ENCODE results near the gene HNRNPA0. TPM values are rescaled to one million over a fixed set of nuclear protein-coding genes. Genes with fewer than 3 reads are reported as not detected.

Gene HNRNPA0
- total and polyA plus RNA-seq, 3 experiments from 2014 or later: 20.1 to 45.9 (median 42.7) TPM

DNA sequence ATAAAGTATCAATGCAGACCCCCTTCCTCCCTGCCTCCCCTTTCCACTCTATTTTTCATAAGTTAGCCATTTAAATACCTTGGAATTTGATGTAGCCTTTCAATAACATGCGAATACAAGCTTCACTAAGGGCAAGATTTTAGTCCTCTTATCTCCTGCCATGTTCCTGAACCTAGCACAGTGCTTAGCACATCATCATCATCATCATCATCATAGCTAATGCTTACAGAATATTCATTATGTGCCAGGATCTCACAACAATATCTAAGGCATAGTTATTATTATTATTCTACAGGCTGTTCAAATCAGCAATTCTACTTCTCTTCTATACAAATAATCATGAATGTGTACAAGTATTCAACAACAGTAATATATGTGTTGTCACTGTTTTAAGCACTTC, 38.7 kb downstream of the HNRNPA0 start:
- H3K4me3 ChIP-seq (ENCODE audit: low read length): no peak overlapping the region
- POLR2A ChIA-PET: no interaction called here
- H3K9me3 ChIP-seq (ENCODE audit: low read length): no peaks in the 10 kb centered on the region
- H3K27ac ChIP-seq (ENCODE audit: low read depth, low read length): no peak overlapping the region
- Mint-ChIP-seq H3K9me3 (peaks cover 2 to 15% (median 10%) of the 10 kb centered on the region in 5 donors), H3K4me1 (no peaks in the 10 kb centered on the region), H3K27ac (peak overlapping the region in 2 of 8 donors; percentile 25 to 69), H3K4me3 (no peak overlapping the region), H3K36me3 (peaks cover 27 to 39% (median 38%) of the 10 kb centered on the region in 3 donors), H3K27me3 (peaks cover 0 to 4% of the 10 kb centered on the region in 2 donors)
- H3K36me3 ChIP-seq (ENCODE audit: insufficient read depth, low read length): no peaks in the 10 kb centered on the region
- DNase-seq: no peak
- no peaks in the 10 kb centered on the region for H3K4me1 ChIP-seq (ENCODE audit: insufficient read depth, low read length)
- CTCF ChIA-PET: interaction anchor here (0.9 kb wide), 1 partner anchor 27 kb away, joined by 4 read pairs; no protein-coding TSS in a partner anchor
- H3K27me3 ChIP-seq (ENCODE audit: insufficient read depth, low read length, poor library complexity, severe bottlenecking): no peaks in the 10 kb centered on the region

GRCh38 chr5:137714946-137715345, 39.2 kb downstream of the HNRNPA0 start:
- H3K4me3 Mint-ChIP-seq: no peak overlapping the region
- H3K27me3 ChIP-seq (ENCODE audit: insufficient read depth, low read length, poor library complexity, severe bottlenecking): no peaks in the 10 kb centered on the region
- no peaks in the 10 kb centered on the region for H3K36me3 ChIP-seq (ENCODE audit: insufficient read depth, low read length)
- DNase-seq: no peak
- no peaks in the 10 kb centered on the region for H3K4me1 ChIP-seq (ENCODE audit: insufficient read depth, low read length)
- no peak overlapping the region for H3K27ac ChIP-seq (ENCODE audit: low read depth, low read length)
- H3K36me3 Mint-ChIP-seq: peaks cover 27 to 39% (median 35%) of the 10 kb centered on the region in 3 donors
- peaks cover 2 to 15% (median 10%) of the 10 kb centered on the region in 5 donors for H3K9me3 Mint-ChIP-seq
- CTCF ChIA-PET: interaction anchor here (0.9 kb wide), 1 partner anchor 28 kb away, joined by 4 read pairs; no protein-coding TSS in a partner anchor
- H3K4me1 Mint-ChIP-seq: no peaks in the 10 kb centered on the region
- no peak overlapping the region for H3K4me3 ChIP-seq (ENCODE audit: low read length)
- H3K27me3 Mint-ChIP-seq: peaks cover 0 to 4% of the 10 kb centered on the region in 2 donors
- H3K9me3 ChIP-seq (ENCODE audit: low read length): no peaks in the 10 kb centered on the region
- POLR2A ChIA-PET: no interaction called here
- no peak overlapping the region for H3K27ac Mint-ChIP-seq

GRCh38 chr5:137714494-137714893, 39.7 kb downstream of the HNRNPA0 start:
- H3K36me3 Mint-ChIP-seq: peaks cover 27 to 39% (median 35%) of the 10 kb centered on the region in 3 donors
- no peaks in the 10 kb centered on the region for H3K4me1 Mint-ChIP-seq
- no peaks in the 10 kb centered on the region for H3K36me3 ChIP-seq (ENCODE audit: insufficient read depth, low read length)
- POLR2A ChIA-PET: interaction anchor here (0.5 kb wide), 1 partner anchor 37 kb away, joined by 3 read pairs; no protein-coding TSS in a partner anchor
- H3K4me3 Mint-ChIP-seq: no peak overlapping the region
- no peak overlapping the region for H3K4me3 ChIP-seq (ENCODE audit: low read length)
- no peak overlapping the region for H3K27ac Mint-ChIP-seq
- H3K27me3 Mint-ChIP-seq: peaks cover 0 to 4% of the 10 kb centered on the region in 2 donors
- CTCF ChIA-PET: interaction anchor here (0.9 kb wide), 1 partner anchor 28 kb away, joined by 4 read pairs; no protein-coding TSS in a partner anchor
- no peaks in the 10 kb centered on the region for H3K9me3 ChIP-seq (ENCODE audit: low read length)
- H3K9me3 Mint-ChIP-seq: peaks cover 2 to 15% (median 10%) of the 10 kb centered on the region in 5 donors
- H3K27ac ChIP-seq (ENCODE audit: low read depth, low read length): no peak overlapping the region
- no peaks in the 10 kb centered on the region for H3K27me3 ChIP-seq (ENCODE audit: insufficient read depth, low read length, poor library complexity, severe bottlenecking)
- DNase-seq: no peak
- no peaks in the 10 kb centered on the region for H3K4me1 ChIP-seq (ENCODE audit: insufficient read depth, low read length)

- Mint-ChIP-seq H3K27me3 (peaks cover 0 to 4% of the 10 kb centered on the region in 2 donors), H3K27ac (no peak overlapping the region), H3K9me3 (peaks cover 2 to 15% (median 10%) of the 10 kb centered on the region in 5 donors), H3K4me1 (no peaks in the 10 kb centered on the region), H3K36me3 (peaks cover 33 to 45% (median 43%) of the 10 kb centered on the region in 3 donors), H3K4me3 (no peak overlapping the region)
- Histone ChIP-seq H3K27ac (ENCODE audit: low read depth, low read length) (no peak overlapping the region), H3K9me3 (ENCODE audit: low read length) (no peaks in the 10 kb centered on the region), H3K27me3 (ENCODE audit: insufficient read depth, low read length, poor library complexity, severe bottlenecking) (no peaks in the 10 kb centered on the region), H3K4me1 (ENCODE audit: insufficient read depth, low read length) (no peaks in the 10 kb centered on the region), H3K4me3 (ENCODE audit: low read length) (no peak overlapping the region), H3K36me3 (ENCODE audit: insufficient read depth, low read length) (no peaks in the 10 kb centered on the region)
- CTCF ChIA-PET: interaction anchor here (1.5 to 1.7 kb wide), 2 partner anchors 31 to 52 kb away, joined by 3 to 4 read pairs; no protein-coding TSS in a partner anchor
- POLR2A ChIA-PET: interaction anchor here (0.6 kb wide), 1 partner anchor 1370 kb away, joined by 5 read pairs; no protein-coding TSS in a partner anchor
- no peak for DNase-seq
These were observed 42.0 kb downstream of the HNRNPA0 start for GRCh38 chr5:137712139-137712667.

DNA sequence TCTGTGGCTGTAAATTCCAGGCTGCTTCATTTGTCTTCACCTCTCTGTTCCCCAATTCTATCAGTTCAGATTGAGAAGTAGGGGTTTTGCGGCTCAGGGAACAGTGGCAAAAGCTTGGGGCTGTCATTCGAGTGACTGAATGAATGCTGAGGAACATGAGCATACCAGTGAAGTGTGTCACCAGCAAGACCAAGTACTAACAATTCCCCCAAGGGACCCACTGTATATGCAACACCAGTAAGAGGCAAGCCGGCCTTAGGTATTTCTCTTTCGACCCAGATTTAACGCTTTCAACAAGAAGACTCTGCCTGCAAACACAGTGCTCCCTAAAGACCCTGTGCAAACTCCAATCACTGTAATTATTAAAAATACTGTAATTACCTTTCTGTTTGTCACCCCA, 44.1 kb downstream of the HNRNPA0 start:
- Mint-ChIP-seq H3K4me1 (no peaks in the 10 kb centered on the region), H3K9me3 (peaks cover 2 to 15% (median 10%) of the 10 kb centered on the region in 5 donors), H3K27me3 (peaks cover 0 to 4% of the 10 kb centered on the region in 2 donors), H3K4me3 (no peak overlapping the region), H3K27ac (no peak overlapping the region), H3K36me3 (peaks cover 29 to 51% (median 34%) of the 10 kb centered on the region in 3 donors)
- Histone ChIP-seq H3K9me3 (ENCODE audit: low read length) (no peaks in the 10 kb centered on the region), H3K27me3 (ENCODE audit: insufficient read depth, low read length, poor library complexity, severe bottlenecking) (no peaks in the 10 kb centered on the region), H3K4me3 (ENCODE audit: low read length) (no peak overlapping the region), H3K36me3 (ENCODE audit: insufficient read depth, low read length) (no peaks in the 10 kb centered on the region), H3K27ac (ENCODE audit: low read depth, low read length) (no peak overlapping the region), H3K4me1 (ENCODE audit: insufficient read depth, low read length) (no peaks in the 10 kb centered on the region)
- ChIA-PET CTCF (interaction anchor here (1.0 kb wide), 1 partner anchor 32 kb away, joined by 4 read pairs; no protein-coding TSS in a partner anchor), POLR2A (no interaction called here)
- no peak for DNase-seq

DNA sequence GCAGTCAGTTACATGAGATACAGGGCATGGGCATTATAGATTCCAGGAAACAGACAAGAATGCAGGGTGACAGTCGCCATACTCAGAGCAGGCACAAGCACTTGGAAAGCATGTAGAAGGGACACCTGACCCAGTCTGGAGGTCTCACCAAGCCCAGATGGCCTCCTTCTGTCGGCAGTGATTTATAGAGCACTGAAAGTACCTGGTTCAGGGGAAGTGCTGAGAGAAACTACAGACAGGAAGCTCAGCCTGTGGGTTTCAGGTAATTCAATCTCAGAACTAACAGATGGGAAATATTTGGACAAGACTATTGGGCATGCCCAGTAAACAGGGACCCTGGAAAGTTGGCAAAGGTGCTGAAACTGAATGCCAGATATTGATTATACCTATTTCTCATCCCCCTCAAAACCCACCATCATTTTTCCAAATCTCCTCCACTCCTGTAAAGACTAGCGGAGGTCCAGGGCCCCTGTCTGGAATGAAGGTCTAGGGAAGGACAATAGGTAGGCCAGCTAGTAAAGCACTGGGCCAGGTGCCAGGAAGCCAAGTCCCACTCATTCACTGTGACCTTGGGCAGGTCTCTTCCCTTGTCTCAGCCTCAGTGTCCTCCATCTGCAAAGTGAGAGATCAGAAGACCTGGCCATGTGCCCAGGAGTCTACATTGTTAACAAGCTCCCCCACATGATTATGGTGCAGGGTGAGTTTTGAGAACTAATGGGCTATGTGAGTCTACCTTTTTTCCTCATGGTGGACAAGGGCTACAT, 45.2 kb downstream of the HNRNPA0 start:
- Histone ChIP-seq H3K4me1 (ENCODE audit: insufficient read depth, low read length) (no peaks in the 10 kb centered on the region), H3K9me3 (ENCODE audit: low read length) (no peaks in the 10 kb centered on the region), H3K4me3 (ENCODE audit: low read length) (no peak overlapping the region), H3K27ac (ENCODE audit: low read depth, low read length) (no peak overlapping the region), H3K27me3 (ENCODE audit: insufficient read depth, low read length, poor library complexity, severe bottlenecking) (no peaks in the 10 kb centered on the region), H3K36me3 (ENCODE audit: insufficient read depth, low read length) (no peaks in the 10 kb centered on the region)
- Mint-ChIP-seq H3K9me3 (peaks cover 2 to 10% (median 7%) of the 10 kb centered on the region in 5 donors), H3K36me3 (peaks cover 25 to 44% (median 25%) of the 10 kb centered on the region in 3 donors), H3K4me3 (no peak overlapping the region), H3K4me1 (no peaks in the 10 kb centered on the region), H3K27me3 (peaks cover 0 to 4% of the 10 kb centered on the region in 2 donors), H3K27ac (no peak overlapping the region)
- ChIA-PET CTCF (interaction anchor here (1.1 kb wide), 1 partner anchor 33 kb away, joined by 3 read pairs; no protein-coding TSS in a partner anchor), POLR2A (no interaction called here)
- DNase-seq: no peak

GRCh38 chr5:137708062-137708461, 46.1 kb downstream of the HNRNPA0 start:
- H3K27ac ChIP-seq (ENCODE audit: low read depth, low read length): no peak overlapping the region
- no peaks in the 10 kb centered on the region for H3K9me3 ChIP-seq (ENCODE audit: low read length)
- CTCF ChIA-PET: interaction anchor here (1.1 kb wide), 1 partner anchor 34 kb away, joined by 3 read pairs; no protein-coding TSS in a partner anchor

GRCh38 chr5:137706841-137707240, 47.3 kb downstream of the HNRNPA0 start:
- H3K4me3 ChIP-seq (ENCODE audit: low read length): no peak overlapping the region
- no peak overlapping the region for H3K27ac ChIP-seq (ENCODE audit: low read depth, low read length)
- no peak overlapping the region for H3K4me3 Mint-ChIP-seq
- no peaks in the 10 kb centered on the region for H3K27me3 Mint-ChIP-seq
- H3K9me3 ChIP-seq (ENCODE audit: low read length): no peaks in the 10 kb centered on the region
- DNase-seq: no peak
- ChIA-PET POLR2A (no interaction called here), CTCF (interaction anchor here (1.6 kb wide), 1 partner anchor 46 kb away, joined by 4 read pairs; no protein-coding TSS in a partner anchor)
- H3K9me3 Mint-ChIP-seq: no peaks in the 10 kb centered on the region
- H3K36me3 Mint-ChIP-seq: peaks cover 8 to 43% (median 28%) of the 10 kb centered on the region in 3 donors
- no peaks in the 10 kb centered on the region for H3K4me1 ChIP-seq (ENCODE audit: insufficient read depth, low read length)
- no peak overlapping the region for H3K27ac Mint-ChIP-seq
- H3K36me3 ChIP-seq (ENCODE audit: insufficient read depth, low read length): no peaks in the 10 kb centered on the region
- no peaks in the 10 kb centered on the region for H3K4me1 Mint-ChIP-seq
- no peaks in the 10 kb centered on the region for H3K27me3 ChIP-seq (ENCODE audit: insufficient read depth, low read length, poor library complexity, severe bottlenecking)

More at GRCh38 chr5:137708062-137708461, 46.1 kb downstream of the HNRNPA0 start:
- no peak overlapping the region for H3K4me3 ChIP-seq (ENCODE audit: low read length)
- no peaks in the 10 kb centered on the region for H3K36me3 ChIP-seq (ENCODE audit: insufficient read depth, low read length)
- Mint-ChIP-seq H3K36me3 (peaks cover 18 to 43% (median 28%) of the 10 kb centered on the region in 3 donors), H3K27me3 (peaks cover 0 to 4% of the 10 kb centered on the region in 2 donors), H3K27ac (no peak overlapping the region), H3K4me1 (no peaks in the 10 kb centered on the region), H3K9me3 (peaks cover 2 to 5% (median 3%) of the 10 kb centered on the region in 5 donors), H3K4me3 (no peak overlapping the region)
- POLR2A ChIA-PET: no interaction called here
- DNase-seq: no peak
- H3K4me1 ChIP-seq (ENCODE audit: insufficient read depth, low read length): no peaks in the 10 kb centered on the region
- H3K27me3 ChIP-seq (ENCODE audit: insufficient read depth, low read length, poor library complexity, severe bottlenecking): no peaks in the 10 kb centered on the region

Measured in CD8-positive, alpha-beta memory T cell (primary cell).